ENCODE data around the gene MTFP1.
"Not testable (repeated sequence)": the region's sequence is repeated elsewhere in the genome, so short reads cannot be mapped to it uniquely, and the experiment has no call there.

The MTFP1 gene, protein sequence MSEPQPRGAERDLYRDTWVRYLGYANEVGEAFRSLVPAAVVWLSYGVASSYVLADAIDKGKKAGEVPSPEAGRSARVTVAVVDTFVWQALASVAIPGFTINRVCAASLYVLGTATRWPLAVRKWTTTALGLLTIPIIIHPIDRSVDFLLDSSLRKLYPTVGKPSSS

DNA sequence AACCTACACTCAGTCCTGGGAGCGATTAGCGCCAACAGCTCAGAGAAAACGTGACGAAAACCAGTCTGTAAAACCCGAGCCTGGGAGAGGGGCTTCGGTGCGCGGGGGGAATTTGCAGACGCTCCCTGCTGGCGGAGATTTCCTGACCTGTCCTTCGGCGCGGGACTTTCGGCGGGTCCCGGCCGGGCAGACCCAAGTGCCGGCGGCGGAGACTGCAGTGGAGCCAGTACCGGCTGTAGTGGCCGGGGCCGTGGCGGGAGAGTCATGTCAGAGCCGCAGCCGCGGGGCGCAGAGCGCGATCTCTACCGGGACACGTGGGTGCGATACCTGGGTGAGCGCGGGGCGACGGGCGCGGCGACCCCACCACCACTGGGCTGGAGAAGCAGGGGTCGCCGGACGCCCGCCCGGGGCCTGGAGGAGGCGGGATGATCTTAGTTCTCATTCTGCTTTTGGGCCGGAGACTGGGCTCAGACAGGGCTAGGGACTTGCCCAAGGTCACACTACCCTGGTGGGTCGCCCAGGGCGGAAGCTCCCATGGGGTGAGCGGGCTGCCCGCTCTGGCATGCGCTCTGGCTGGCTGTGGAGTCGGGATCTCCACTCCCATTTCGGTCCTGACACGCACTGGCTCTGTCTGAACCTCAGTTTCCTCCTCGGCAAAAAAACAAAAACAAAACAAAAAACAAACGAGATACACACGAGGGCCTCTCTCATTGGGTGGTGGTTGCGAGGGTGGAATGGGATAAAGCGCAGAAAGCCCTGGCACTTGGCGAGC lies at the start of gene MTFP1:
Gene MTFP1, plus strand, starts transcription at position 153 of the 772 bp plus-strand sequence. Its CDS starts 112 bp downstream, at position 265.
- no peak for DNase-seq (ENCODE audit: low spot score)

GRCh38 chr22:30380011-30380410 lies 45.6 kb upstream of the MTFP1 start:
- no peak for DNase-seq (ENCODE audit: low spot score)

DNA sequence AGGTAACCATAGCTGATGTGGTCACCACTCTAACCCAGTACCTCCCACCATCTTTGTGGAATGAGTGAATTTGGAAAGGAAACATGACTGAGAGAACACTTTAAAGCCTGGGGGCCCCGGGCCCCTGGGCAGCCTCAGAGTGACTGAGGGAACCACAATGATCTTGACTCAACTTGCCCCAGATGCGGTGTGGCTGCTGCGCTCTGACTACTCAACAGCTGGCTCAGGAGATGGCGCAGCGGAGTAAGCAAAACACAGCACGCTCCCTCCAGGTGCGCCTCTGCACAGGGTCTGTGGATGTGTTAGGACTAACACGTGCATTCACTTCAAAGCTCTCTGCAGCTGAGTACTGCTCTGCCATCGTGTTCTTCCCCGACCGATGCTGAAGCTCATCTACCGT lies 44.3 kb upstream of the MTFP1 start:
- no peak for DNase-seq (ENCODE audit: low spot score)

DNA sequence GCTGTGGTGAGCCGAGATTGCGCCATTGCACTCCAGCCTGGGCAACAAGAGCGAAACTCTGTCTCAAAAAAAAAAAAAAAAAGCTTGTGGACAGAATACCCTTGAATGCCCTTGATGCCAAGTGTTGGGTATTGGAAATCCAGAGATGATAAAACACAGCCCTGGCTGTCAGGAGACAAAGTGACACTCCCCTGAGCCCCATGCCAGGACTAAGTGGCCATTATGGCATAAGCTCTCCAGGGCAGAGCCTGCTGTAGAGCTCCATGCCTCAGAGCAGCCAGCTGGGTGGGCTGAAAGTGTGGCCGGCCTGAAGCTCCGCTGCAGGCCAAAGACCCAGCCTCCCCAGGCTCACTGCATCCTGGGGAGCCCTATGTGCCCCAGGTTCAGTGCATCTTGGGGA lies 43.2 kb upstream of the MTFP1 start:
- DNase-seq (ENCODE audit: low spot score), result no peak

DNA sequence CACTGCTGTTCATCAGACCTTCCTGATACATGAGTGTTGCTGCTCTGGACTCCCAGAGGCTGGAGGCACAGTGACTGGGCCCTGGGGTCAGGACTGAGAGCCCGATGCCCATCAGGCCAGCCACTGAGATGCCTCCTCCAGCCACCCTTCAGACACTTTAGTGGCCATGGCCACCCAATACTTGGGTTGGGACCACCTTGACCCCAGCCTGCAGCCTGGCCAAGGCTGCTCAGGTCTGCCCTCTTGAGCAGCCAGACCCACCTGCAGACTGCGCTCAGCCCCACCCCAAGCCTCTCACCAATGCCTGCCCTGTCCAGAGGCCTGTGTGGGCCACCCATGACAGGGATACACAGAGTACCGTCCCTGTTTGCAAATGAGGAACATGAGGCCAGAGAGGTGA lies 42.5 kb upstream of the MTFP1 start:
- DNase-seq (ENCODE audit: low spot score), result no peak

DNA sequence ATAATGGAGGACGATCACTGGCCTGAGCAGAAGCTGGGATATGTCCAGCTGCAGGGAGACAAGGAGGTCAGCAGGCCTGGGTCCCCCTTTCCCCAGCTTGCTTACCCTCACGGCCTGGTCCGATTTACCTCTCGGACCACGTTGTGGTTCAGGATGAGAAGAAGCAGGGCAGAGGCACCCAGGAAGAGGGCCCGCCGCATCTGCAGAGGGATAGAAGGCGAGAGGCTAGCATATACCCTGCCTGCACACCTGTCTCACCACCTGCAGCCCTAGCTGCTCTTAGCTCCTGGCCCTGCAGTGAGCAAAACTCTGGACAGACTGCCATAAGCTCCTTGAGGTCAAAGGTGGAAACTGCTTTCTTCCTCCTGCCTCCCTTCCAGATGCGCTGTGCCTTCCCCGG lies 39.6 kb upstream of the MTFP1 start:
- DNase-seq (ENCODE audit: low spot score), result no peak

- no peak for DNase-seq (ENCODE audit: low spot score)
These were observed 39.0 kb upstream of the MTFP1 start for GRCh38 chr22:30386608-30386959.

- DNase-seq (ENCODE audit: low spot score), result peak; percentile 81
These were observed 38.4 kb upstream of the MTFP1 start, which contains the start of gene RNF215 for GRCh38 chr22:30386960-30387827. Gene RNF215, minus strand, starts transcription at chr22:30387411. Its CDS starts 98 bp downstream, at chr22:30387313.

GRCh38 chr22:30390974-30391691 lies 34.4 kb upstream of the MTFP1 start:
- DNase-seq (ENCODE audit: low spot score), result peak; percentile 78

DNA sequence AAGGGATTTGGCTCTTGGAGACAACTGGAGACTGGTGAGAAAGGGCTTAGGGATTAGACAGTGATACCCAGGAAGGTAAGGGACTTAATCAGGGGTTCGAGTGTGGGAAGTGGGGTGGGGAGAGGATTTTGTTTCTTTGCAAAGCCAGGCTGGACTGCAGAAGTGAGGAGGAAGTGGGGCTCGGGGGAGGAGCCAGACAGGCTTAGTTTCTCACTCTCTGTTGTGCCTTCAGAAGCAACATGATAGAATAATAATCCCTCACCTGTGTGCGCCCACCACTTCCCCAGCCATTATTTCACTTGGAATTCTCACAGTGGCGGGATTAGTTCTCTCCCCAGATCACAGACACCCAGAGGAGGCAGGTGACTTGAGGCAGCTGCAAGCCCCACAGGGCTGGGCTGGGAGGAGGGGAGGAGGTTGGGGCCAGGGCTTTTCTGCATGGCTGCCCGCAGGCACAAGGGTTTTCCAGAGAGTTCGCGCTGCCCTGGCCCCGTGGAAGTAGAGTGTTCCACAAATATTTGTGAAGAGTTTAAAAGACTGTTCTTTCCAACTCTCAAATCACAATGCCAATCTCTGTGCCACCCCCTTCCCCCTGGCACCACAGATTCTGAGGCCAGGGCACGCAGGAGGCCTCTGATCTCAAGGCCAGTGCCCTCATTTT lies 32.8 kb upstream of the MTFP1 start:
- DNase-seq (ENCODE audit: low spot score), result no peak

- DNase-seq (ENCODE audit: low spot score), result no peak
These were observed 32.3 kb upstream of the MTFP1 start for GRCh38 chr22:30393322-30393680.

- no peak for DNase-seq (ENCODE audit: low spot score)
These were observed 31.7 kb upstream of the MTFP1 start for GRCh38 chr22:30393885-30394284.

- peak; percentile 81 for DNase-seq (ENCODE audit: low spot score)
These were observed 28.5 kb upstream of the MTFP1 start, which contains the start of gene SEC14L2 for GRCh38 chr22:30396871-30397655. Gene SEC14L2, plus strand, starts transcription at chr22:30397018. Its CDS starts 99 bp downstream, at chr22:30397117.

DNA sequence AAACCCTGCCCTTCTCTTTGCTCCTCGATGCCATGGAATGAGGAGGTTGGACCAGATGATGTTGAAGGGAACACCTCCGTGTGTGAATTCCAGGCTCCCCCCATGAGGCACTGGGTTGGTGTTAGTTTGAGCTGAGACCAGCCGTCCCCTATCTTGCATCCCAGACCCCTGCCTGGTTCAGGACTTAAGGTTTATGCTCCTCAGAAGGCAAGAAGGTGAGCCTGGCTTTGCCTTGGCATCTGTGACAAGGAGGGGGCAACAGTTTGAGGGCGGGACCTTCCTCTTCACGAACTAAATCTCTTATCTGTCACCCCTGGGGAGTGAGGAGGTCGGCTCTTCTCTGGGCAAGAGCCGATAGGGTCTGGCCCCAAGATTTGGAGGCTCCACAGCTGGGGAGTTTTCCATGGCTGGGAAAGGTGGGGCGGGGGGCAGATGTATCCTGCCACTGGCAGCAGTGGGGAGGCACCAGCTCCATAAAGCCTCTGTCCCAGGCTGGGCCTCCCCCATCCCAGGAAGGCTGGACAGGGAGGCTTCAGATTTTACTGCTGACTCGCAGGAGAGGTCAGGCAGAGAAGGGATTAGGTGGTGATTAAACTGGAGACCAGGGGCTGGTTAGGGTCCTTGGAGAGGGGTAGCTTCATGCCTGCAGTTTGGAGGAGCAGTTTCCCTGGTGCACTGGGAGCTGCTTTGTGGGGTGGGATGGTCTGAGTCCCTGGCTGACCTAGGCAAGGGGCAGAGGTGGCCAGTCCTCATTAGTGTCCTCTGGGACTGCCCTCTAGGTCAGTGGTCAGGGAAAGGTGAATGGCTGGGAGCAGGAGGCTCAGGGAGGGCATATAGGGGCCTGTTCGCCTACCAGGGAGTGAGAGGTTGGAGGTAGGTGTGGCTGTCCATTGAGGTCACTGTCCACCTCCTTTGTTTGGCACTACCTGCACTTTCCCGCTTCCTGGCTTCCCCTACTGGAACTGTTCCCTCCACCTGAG lies 27.6 kb upstream of the MTFP1 start:
- DNase-seq (ENCODE audit: low spot score), result no peak

GRCh38 chr22:30398685-30399680 lies 26.6 kb upstream of the MTFP1 start:
- no peak for DNase-seq (ENCODE audit: low spot score)

- DNase-seq (ENCODE audit: low spot score), result no peak
These were observed 25.9 kb upstream of the MTFP1 start for GRCh38 chr22:30399718-30400117.

- no peak for DNase-seq (ENCODE audit: low spot score)
These were observed 25.4 kb upstream of the MTFP1 start for GRCh38 chr22:30400159-30400558.

GRCh38 chr22:30401024-30401423 lies 24.5 kb upstream of the MTFP1 start:
- not testable (repeated sequence) for DNase-seq (ENCODE audit: low spot score)
